ENCODE data around the gene RNASE2.

- TF ChIP-seq CTCF (IDR thresholded peaks at IDR 0.05) (no peak), POLR2A (IDR thresholded peaks at IDR 0.05) (no peak), EP300 (IDR thresholded peaks at IDR 0.05) (no peak)
Observed at GRCh38 chr14:20935303-20935984, 19.8 kb upstream of the RNASE2 start.

Measured in stomach (tissue), 4 donors.